ENCODE measurements around the gene PLCB4. TPM values are rescaled to one million over a fixed set of nuclear protein-coding genes. Genes with fewer than 3 reads are reported as not detected.

PLCB4 gene
- total RNA-seq, 1 donor from 2014 or later = 5.3 TPM

GRCh38 chr20:9422321-9423057 lies 353.6 kb downstream of the PLCB4 start:
- no peak for DNase-seq (ENCODE audit: low spot score)

GRCh38 chr20:9424551-9424950 lies 355.7 kb downstream of the PLCB4 start:
- no peak for DNase-seq (ENCODE audit: low spot score)

GRCh38 chr20:9427430-9428291 lies 358.8 kb downstream of the PLCB4 start:
- DNase-seq (ENCODE audit: low spot score) = no peak

GRCh38 chr20:9428292-9428607 lies 359.4 kb downstream of the PLCB4 start:
- DNase-seq (ENCODE audit: low spot score) = no peak

- DNase-seq (ENCODE audit: low spot score) = no peak
Measured at GRCh38 chr20:9439806-9440205, 370.9 kb downstream of the PLCB4 start.

GRCh38 chr20:9440892-9441291 lies 372.0 kb downstream of the PLCB4 start:
- no peak for DNase-seq (ENCODE audit: low spot score)

- no peak for DNase-seq (ENCODE audit: low spot score)
Measured at GRCh38 chr20:9441948-9442347, 373.1 kb downstream of the PLCB4 start.

GRCh38 chr20:9442858-9443257 lies 374.0 kb downstream of the PLCB4 start:
- DNase-seq (ENCODE audit: low spot score) = no peak

GRCh38 chr20:9444921-9445320 lies 376.0 kb downstream of the PLCB4 start:
- DNase-seq (ENCODE audit: low spot score) = no peak

- no peak for DNase-seq (ENCODE audit: low spot score)
Measured at GRCh38 chr20:9447182-9447581, 378.3 kb downstream of the PLCB4 start.

- no peak for DNase-seq (ENCODE audit: low spot score)
Measured at GRCh38 chr20:9453201-9453600, 384.3 kb downstream of the PLCB4 start.

GRCh38 chr20:9454791-9455190 lies 385.9 kb downstream of the PLCB4 start:
- DNase-seq (ENCODE audit: low spot score) = no peak

- DNase-seq (ENCODE audit: low spot score) = no peak
Measured at GRCh38 chr20:9457136-9457535, 388.2 kb downstream of the PLCB4 start.

GRCh38 chr20:9458138-9458796 lies 389.4 kb downstream of the PLCB4 start:
- no peak for DNase-seq (ENCODE audit: low spot score)

- DNase-seq (ENCODE audit: low spot score) = no peak
Measured at GRCh38 chr20:9460518-9460917, 391.6 kb downstream of the PLCB4 start.

GRCh38 chr20:9467995-9468394 lies 399.1 kb downstream of the PLCB4 start:
- no peak for DNase-seq (ENCODE audit: low spot score)

- no peak for DNase-seq (ENCODE audit: low spot score)
Measured at GRCh38 chr20:9474835-9475415, 406.0 kb downstream of the PLCB4 start.

- no peak for DNase-seq (ENCODE audit: low spot score)
Measured at GRCh38 chr20:9475456-9475855, 406.6 kb downstream of the PLCB4 start.

GRCh38 chr20:9476174-9476573 lies 407.3 kb downstream of the PLCB4 start:
- DNase-seq (ENCODE audit: low spot score) = no peak

GRCh38 chr20:9476637-9477036 lies 407.8 kb downstream of the PLCB4 start:
- no peak for DNase-seq (ENCODE audit: low spot score)

GRCh38 chr20:9478771-9479170 lies 409.9 kb downstream of the PLCB4 start:
- no peak for DNase-seq (ENCODE audit: low spot score)

- DNase-seq (ENCODE audit: low spot score) = no peak
Measured at GRCh38 chr20:9480066-9480465, 411.2 kb downstream of the PLCB4 start.
